A172 (cell line): ENCODE results near the gene DNM3. TPM values are rescaled to one million over a fixed set of nuclear protein-coding genes. Genes with fewer than 3 reads are reported as not detected.

Experiments used
- DNase-seq: peaks from one replicate; pipeline ENCODE4 v3.0.0-alpha.2; 2015; ENCODE audit warnings: low spot score
- total RNA-seq: library from RNA; depleted of rRNA; stranded (reverse); fragments of >200 nt; shearing (Covaris generic); gene quantifications from 2 replicates; pipeline ENCODE4 v1.2.3, GENCODE V29; 2014

DNM3 gene
- total RNA-seq, 1 experiment from 2014 or later: 0.90 TPM

- peak; percentile 92 for DNase-seq
Measured at GRCh38 chr1:171817511-171818265, 23.6 kb upstream of the DNM3 start.

- DNase-seq: no peak
Measured at GRCh38 chr1:171819946-171820345, 21.4 kb upstream of the DNM3 start.

GRCh38 chr1:171826973-171827372, 14.3 kb upstream of the DNM3 start:
- DNase-seq: no peak

- DNase-seq: no peak
Measured at GRCh38 chr1:171828794-171829193, 12.5 kb upstream of the DNM3 start.

GRCh38 chr1:171833091-171833825, 8.0 kb upstream of the DNM3 start:
- no peak for DNase-seq

GRCh38 chr1:171834821-171835220, 6.5 kb upstream of the DNM3 start:
- no peak for DNase-seq

GRCh38 chr1:171835891-171836290, 5.4 kb upstream of the DNM3 start:
- no peak for DNase-seq

GRCh38 chr1:171841931-171842761, 848 bp downstream of the DNM3 start:
- no peak for DNase-seq

- DNase-seq: no peak
Measured at GRCh38 chr1:171844381-171844780, 3.1 kb downstream of the DNM3 start.

GRCh38 chr1:171845998-171846397, 4.7 kb downstream of the DNM3 start:
- no peak for DNase-seq

- DNase-seq: no peak
Measured at GRCh38 chr1:171849245-171849898, 8.1 kb downstream of the DNM3 start.

GRCh38 chr1:171850651-171851350, 9.5 kb downstream of the DNM3 start:
- DNase-seq: no peak

GRCh38 chr1:171852272-171852671, 11.0 kb downstream of the DNM3 start:
- no peak for DNase-seq

- no peak for DNase-seq
Measured at GRCh38 chr1:171855381-171855780, 14.1 kb downstream of the DNM3 start.

GRCh38 chr1:171858696-171859095, 17.4 kb downstream of the DNM3 start:
- DNase-seq: no peak

GRCh38 chr1:171860696-171861095, 19.4 kb downstream of the DNM3 start:
- DNase-seq: no peak

- no peak for DNase-seq
Measured at GRCh38 chr1:171863531-171863930, 22.2 kb downstream of the DNM3 start.

GRCh38 chr1:171864308-171864707, 23.0 kb downstream of the DNM3 start:
- DNase-seq: no peak

- no peak for DNase-seq
Measured at GRCh38 chr1:171865106-171865505, 23.8 kb downstream of the DNM3 start.

GRCh38 chr1:171867236-171867635, 25.9 kb downstream of the DNM3 start:
- DNase-seq: no peak

GRCh38 chr1:171868217-171868803, 27.0 kb downstream of the DNM3 start:
- DNase-seq: no peak
